LoVo (cell line): ENCODE data around the gene STK36.

Experiments
- DNase-seq: peaks from one replicate; pipeline ENCODE4 v3.0.0-alpha.2; 2016; ENCODE audit warnings: low spot score

Gene STK36

DNA sequence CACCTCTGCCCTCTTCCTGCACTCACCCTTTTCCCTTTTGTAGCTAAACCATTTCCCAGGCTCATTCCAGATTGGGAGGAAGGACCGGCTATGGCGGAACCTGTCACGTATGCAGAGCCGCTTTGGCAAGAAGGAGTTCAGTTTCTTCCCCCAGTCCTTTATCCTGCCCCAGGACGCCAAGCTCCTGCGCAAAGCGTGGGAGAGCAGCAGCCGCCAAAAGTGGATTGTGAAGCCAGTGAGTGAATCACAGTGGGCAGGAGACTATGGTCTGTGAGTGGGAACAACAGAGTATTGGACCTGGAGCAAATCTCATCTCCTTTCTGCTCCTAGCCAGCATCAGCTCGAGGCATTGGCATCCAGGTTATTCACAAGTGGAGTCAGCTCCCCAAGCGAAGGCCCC lies 75.1 kb downstream of the STK36 start:
- DNase-seq = no peak

DNA sequence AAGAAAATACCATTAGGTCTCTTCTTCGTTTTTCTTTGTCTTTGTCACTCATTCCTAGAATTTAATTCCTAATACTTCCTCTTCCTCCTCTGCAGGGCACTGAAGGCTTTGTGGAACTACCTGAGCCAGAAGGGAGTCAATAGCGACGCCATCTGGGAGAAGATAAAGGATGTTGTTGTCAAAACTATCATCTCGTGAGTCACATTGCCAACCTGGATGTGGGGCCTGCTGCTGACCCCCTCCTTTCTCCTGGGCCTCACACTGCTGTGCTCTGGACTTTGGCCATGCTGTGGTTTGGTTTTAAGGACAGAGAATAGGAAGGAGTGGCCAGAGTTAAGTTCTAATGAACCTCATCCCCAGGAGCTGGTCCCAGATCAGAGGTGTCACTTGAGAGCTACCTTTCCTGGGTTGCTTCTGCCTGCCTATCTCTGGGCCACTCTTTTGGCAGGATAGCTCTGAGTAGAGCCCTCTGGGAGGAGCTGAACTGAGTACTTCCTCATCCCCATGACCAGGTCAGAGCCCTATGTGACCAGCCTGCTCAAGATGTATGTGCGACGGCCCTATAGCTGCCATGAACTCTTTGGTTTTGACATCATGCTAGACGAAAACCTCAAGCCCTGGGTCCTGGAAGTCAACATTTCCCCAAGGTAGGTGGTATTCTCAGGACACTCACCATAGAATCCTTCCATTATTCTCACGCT lies 77.0 kb downstream of the STK36 start:
- no peak for DNase-seq
